SK-MEL-5 (cell line): ENCODE data around the gene RBP5. TPM values are rescaled to one million over a fixed set of nuclear protein-coding genes. Genes with fewer than 3 reads are reported as not detected.
"Not testable (repeated sequence)": the region's sequence is repeated elsewhere in the genome, so short reads cannot be mapped to it uniquely, and the experiment has no call there.

Experiments used
- DNase-seq: peaks from one replicate; pipeline ENCODE4 v3.0.0-alpha.2; 2016; ENCODE audit warnings: low read depth, low spot score
- in situ Hi-C: cut with HindIII; loops from 2 replicates; pipeline ENCODE4 v1.10.0; 2016; ENCODE audit warnings: low sequenced_read_pairs, high pct_unique_total_duplicates, low pct_unique_long_range_greater_than_20kb
- total RNA-seq: library from RNA; depleted of rRNA; stranded (reverse); fragments of >200 nt; shearing (Covaris generic); gene quantifications from 2 replicates; pipeline ENCODE4 v1.2.3, GENCODE V29; 2014

Gene RBP5
- total RNA-seq, 1 experiment from 2014 or later = not detected

DNA sequence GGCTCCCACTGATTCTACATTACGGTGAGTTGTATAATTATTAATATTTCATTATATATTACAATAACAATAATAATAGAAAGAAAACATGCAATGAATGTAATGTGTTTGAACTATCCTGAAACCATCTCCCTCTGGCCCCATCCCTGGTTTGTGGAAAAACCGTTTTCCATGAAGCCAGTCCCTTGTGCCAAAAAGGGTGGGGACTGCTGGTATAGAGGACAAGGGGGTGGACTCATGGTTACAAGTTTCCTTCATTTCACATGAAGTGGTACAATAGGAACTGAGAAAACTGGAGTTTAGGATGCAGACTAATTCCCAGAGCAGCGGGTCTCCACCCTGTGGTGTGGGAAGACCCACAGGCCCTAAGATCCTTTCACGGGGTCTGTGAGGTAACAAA lies 16.6 kb downstream of the RBP5 start:
- in situ Hi-C loops = no loop called here
- DNase-seq = no peak

DNA sequence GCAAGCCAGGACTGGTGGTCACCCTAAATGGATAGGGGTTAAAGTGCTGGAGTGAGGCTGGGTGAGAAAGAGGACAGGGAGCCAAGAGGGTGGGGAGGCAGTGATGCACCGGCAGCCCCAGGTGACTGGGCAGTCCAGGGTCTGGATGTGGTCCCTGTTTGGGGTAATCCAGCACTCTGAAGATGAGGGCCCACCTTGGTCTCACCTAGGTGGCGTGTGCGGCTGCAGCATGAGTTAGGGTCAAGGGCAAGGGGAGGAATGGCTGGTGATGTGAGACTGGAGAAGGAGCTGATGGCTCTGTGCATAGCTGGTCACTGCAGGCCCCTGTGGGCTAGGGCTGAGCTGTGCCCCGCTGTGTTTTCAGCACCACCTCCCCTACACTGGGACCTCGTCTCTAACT lies 18.0 kb downstream of the RBP5 start:
- DNase-seq = no peak
- in situ Hi-C loops = no loop called here

DNA sequence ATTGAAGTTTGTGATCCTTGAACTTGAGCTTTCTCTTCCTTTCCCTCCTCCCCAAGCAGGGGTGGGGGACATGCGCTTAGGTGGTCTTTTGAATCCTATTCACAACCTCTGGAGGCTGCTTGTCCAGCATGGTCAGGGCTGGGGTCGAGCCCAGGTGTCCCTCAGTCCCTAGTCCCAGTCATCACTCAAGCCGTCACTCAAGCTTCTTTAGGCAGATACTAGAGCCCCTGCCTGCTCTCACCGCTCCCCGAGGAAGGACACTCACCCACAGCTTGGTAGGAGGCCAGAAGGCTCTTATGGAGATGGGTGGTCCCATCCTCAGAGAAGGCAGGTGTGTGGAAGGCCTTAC lies 19.1 kb downstream of the RBP5 start:
- in situ Hi-C loops = no loop called here
- no peak for DNase-seq

DNA sequence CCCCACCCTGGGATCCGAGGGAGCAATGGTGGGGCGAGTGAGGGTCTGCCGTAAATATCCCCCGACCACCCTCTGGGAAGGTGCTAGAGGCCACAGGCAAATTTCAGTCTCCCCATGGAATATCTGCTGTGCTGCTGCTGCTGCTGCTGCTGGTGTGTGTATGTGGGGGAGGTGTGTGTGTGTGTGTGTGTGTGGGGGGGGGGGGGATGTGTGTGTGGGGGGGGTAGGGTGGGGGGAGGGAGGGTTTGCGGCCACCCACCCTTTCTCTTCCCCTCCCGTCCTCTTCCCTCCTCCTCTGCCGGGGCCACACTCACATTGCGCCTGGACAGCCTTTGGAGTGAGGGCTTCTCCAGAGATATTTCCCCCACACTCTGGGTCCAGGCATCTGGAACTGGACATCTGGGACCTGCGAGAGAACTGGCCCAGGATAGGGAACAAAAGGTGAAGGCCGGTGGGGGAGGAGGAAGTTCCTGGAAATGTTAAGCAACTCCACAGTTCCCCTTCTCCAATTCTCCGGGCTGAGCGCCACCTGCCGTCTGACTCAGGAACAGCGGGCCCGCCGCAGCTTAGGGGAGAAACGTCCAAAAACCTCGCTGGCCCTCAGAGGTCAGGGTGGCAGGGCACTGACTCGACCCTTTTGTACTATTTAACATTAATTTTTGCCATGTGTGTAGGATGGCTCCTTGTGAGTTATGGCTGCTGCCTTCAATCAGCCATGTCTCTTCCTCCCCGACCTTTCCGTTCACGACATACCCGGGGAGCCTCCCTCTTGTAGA lies 19.7 kb downstream of the RBP5 start, which contains the start of gene C1RL:
Gene C1RL, minus strand, starts transcription at position 419 of the 776 bp plus-strand sequence. Its CDS starts 34 bp downstream, at position 385.
- DNase-seq = peak; percentile 82
- in situ Hi-C loops = no loop called here

DNA sequence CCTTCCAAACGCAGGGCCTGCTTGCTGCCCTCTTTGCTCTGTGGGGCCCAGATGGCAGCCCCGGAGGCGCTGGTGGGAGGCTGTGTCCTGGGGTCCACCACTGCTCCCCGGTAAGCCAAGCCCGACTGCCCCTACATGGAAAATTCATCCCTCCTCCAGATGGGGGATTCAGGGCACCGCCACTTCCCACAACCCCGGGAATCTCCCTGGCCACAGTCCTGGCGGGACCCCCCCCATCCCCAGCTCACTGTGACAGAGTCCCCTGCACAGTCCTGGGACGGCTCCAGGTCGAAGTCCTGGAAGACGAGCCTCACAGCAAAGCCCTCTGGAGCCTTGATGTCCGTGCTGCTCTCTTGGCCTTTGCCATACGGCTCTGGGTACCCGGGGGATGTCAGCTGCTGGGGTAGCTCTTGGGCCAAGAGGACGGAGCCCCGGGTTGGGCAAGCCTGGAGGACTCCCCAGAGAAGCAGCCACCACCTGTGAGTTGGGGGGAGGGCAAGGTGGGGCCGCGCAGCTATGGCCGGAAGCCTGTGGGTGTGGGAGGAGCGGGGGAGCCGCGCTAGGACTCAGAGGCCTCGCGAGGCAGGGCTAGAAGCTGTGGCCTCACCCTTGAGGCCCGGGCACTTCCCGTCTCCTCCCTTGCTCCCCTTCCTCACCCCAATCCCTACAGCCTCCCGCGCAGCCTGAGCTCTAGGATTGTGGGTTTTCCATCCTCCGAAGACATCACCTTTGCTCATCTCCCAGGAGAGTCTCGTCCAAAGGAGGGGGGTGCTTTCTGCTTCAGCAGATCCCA lies 20.5 kb downstream of the RBP5 start:
- no peak for DNase-seq
- in situ Hi-C loops = no loop called here

DNA sequence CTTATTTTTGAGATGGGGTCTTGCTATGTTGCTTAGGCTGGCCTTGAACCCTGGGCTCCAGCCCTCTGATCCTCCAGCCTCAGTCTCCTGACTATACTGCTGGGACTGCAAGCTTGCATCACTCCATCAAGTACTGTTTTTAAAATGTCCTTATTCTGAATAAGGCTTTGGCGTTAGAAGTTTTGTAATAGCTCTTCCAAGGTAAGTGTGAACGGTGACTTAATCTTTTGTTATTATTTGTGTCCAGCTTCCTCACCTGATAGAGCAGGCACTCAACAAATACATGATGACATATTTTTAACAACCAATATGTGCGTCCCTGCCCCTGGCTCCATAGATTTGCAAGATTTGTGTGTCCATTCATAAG lies 21.1 kb downstream of the RBP5 start:
- DNase-seq = no peak
- in situ Hi-C loops = no loop called here

DNA sequence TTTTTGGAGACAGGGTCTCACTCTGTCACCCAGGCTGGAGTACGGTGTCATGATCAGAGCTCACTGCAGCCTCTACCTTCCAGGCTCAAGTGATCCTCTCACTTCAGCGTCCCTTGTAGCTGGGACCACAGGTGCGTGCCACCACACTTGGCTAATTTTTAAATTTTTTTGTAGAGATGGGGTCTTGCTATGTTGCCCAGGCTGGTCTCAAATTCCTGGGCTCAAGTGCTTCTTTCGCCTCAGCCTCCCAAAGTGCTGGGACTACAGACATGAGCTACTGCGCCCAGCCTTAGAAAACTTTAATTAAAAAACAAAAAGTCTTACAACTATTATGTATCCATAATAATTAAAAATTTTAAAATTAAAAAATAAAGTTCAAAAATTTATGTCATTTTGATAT lies 21.5 kb downstream of the RBP5 start:
- in situ Hi-C loops, DNase-seq: not testable (repeated sequence)

DNA sequence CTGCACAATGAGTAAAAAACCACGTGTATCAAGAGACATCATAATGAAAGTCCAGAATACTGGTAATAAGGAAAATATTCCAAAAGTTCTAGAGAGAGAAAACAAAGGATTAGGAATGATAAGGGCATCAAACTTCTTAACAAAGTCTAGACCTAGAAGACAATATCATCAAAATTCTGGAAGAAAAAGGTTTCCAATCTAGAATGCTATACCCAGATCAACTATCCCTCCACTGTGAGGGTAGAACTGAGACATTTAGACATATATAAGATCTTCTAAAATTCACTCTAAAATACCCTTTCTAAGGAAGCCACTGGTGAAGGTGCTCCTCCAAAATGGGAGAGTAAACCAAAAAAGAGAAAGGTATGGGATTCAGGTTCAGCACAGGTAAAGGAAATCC lies 22.6 kb downstream of the RBP5 start:
- DNase-seq = no peak
- in situ Hi-C loops = no loop called here

DNA sequence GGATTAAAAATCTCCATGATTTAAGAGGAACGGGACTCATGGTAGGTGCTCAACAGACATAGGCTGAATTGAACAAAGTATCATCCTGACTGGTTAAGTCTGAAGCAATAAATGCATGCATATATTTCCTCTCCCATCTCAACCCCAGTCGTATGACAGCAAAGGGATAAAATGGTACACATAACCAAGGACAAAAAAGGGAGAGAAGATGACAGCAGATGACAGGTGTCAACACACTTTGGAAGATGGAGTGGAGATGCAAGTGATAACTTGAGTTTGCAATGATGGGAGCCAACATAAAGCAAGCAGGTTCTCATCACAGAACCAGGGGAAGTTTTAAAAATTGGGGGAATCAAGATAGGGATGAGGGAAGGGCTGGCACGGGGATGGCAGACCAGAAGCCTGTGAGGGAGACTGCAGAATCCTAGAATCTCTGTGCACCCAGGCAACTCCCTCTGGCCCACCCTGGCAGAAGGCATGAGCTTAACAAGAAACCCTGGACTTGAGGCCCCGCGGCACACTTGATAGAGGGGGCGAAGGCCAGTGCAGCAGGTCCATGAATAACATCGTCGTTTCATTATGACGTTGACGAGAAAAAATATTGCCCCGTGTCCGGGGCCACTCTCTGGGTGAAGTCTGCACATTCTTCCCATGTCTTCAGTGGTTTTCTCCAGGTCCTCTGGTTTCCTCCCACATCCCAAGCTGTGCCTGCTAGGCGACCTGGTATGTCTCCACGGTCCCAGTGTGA lies 24.7 kb downstream of the RBP5 start:
- no peak for DNase-seq
- in situ Hi-C loops = no loop called here

DNA sequence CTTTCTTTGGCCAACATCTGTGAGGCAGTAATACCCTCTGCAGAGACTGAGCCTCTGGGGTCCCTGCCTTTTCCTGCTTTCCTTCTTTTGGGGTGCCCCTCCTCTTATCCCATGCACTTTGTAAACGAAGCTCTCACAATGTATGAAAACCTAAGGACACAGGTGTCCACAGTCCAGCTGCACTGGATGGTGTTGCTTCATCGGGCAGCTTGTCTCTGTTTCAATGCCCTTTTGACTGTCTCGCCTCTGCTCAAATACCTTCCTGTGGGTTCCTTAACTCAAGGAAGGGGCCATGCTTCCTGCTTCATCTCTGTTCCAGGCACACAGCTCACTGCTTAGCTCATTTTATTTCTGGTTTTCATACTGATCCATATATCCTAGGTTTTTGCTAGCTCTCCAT lies 26.1 kb downstream of the RBP5 start:
- in situ Hi-C loops = no loop called here
- DNase-seq = no peak

DNA sequence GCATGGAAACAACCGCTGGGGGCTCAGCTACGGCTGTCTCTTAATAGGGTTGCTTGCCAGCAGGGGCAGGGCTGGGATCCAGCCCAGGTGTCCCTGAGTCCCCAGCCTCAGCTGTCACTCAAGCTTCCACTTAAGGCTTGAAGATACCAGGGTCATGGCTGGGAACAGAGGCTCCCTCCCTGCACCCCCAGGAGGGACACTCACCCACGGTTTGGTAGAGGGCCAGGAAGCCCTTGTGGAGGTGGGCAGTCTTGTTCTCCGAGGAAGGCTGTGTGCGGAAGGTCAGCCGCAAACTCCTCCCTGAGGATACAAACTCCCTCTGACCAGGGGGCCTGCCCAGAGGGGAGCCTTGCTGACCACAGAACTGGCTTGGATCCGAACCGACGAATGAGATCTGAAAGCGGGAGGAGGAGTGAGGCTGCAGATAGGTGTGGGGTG lies 27.0 kb downstream of the RBP5 start:
- no peak for DNase-seq
- in situ Hi-C loops = no loop called here

DNA sequence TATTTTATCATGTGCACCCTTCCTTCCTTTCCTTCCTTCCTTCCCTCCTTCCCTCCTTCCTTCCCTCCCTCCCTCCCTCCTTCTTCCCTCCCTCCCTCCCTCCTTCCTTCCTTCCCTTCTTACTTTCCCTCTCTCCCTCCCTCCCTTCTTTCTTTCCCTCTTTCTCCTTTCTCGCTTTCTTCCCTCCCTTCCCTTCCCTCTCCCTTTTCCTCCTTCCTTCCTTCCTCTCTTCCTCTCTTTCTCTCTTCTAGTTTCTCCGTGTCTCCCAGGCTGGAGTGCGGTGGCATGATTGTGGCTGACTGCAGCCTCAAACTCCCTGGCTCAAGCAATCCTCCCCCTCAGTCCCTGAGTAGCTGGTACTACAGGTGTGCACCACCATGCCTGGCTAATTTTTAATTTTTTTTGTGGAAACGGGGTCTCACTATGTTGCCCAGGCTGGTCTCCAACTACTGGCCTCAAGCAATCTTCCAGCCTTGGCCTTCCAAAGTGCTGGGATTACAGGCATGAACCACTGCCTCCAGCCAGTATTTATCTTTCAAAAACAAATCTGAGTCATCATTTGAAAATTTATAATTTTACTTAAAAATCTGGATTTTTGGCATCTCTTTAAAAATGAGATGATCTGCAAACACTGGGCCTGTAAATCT lies 27.5 kb downstream of the RBP5 start:
- in situ Hi-C loops = no loop called here
- DNase-seq = no peak

DNA sequence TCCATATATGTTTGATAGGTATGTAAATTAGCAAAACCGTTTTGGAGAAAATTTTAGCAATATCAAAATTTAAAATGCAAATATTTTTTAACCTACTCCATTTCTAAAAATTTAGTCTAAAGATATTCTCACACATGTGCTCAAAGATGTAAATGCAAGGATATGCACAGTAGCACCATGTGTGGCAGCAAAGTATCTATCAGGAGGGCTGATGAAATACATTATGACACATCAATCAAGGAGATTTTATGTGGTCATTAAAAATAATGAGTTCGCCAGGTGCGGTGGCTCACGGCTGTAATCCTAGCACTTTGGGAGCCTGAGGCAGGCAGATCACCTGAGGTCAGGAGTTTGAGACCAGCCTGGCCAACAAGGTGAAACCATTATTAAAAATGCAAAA lies 28.4 kb downstream of the RBP5 start:
- in situ Hi-C loops = no loop called here
- no peak for DNase-seq

DNA sequence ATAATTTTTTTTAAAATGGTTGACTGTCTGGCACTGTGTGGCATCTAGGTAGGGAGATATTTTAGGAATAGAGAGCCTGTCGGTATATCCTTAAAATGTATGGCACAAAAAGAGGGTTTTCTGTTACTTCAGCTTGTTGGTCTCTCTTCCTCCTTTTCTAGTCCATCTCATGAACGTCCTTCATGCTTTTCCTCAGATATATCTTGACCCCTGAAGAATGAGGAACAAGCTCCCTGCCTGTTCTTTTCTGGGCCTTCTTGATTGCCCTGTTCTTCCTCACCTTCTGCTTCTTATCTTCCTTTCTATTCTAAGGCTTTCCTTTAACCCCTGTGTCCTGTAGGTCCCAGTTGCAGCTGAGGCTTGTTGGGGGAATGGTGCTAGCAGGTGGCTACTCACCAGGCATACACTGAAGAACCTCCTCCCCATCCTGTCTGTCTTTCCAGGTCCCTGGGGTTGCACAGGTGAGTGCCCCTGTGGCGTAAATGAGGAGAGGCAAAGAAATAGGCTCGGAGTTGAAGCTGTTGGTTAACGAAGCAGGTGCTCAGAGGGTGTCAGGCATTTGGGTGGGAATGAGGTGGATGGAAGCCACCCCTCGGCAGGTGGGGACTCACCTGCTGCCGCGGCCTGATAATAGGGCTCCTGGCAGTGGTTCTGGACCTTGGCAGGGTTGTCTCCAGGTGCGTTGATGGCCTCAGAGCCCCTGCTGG lies 29.2 kb downstream of the RBP5 start:
- in situ Hi-C loops = no loop called here
- DNase-seq = no peak

DNA sequence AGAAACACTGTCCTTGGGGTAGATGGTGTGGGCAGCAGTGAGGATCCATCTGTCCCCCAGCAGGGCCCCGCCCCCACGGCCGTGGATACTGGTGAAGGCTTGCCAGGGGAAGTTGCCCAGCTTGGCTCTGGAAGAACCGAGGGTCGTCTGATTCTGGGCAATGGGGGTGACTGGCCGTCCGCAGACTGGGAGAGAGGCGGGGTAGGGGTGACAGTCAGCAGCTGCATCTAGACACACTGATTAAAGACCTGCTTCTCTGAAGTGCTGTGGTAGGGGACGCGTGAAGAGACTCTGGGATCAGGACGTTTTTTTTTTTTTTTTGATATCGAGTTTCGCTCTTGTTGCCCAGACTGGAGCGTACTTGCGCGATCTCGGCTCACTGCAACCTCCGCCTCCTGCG lies 31.7 kb downstream of the RBP5 start:
- DNase-seq = no peak
- in situ Hi-C loops = no loop called here

DNA sequence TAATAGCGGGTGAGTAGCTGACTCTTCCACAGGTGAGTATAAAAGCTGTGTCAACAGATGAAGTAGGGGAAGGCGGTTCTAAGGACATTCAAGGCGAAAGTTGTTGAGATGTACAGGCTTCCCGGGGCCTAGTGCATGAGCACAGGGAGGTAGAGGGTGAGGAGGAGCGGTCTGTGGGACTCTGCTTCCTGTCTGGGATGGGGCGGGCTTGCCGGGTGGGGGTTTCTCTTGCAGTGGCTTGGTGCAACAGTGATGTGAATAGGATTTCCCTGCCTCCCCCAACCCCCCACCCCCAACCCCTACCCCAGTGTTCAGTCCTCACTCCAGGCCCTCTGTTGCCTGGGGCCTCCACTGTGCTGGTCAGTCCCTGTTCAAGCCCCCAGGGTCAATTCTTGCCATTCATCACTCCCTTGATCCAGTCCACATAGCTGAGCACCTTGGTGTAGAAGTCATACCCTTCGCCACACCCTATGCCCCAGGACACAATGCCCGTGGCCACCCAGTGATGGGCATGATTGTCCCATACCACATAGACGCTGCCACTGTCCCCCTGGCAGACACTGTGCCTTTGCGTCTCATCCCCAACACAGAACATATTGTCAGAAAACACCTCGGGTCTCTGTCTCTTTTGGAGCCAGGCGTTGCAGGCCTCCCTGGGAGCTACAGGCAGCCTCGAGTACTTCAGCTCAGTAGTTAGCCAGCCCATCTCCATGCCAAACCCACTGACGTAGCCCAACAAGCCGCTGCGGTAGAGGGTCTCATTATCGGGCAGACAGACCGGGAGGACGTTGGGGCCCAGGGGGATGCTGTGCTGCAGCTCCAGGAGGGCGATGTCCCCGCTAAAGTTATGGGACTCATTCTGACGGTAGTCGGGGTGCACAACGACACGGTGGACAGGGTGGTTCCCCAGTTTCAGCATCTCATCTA lies 32.4 kb downstream of the RBP5 start:
- no peak for DNase-seq

More for the DNA sequence above, 32.4 kb downstream of the RBP5 start:
- in situ Hi-C loops = no loop called here
